Natural killer cell (primary cell): ENCODE data around the gene TRIP12. TPM values are rescaled to one million over a fixed set of nuclear protein-coding genes. Genes with fewer than 3 reads are reported as not detected.

Experiments used
- ATAC-seq, 3 donors: fragments of 150-1000 bp in 2 of 3; fragments of 200-7000 bp in 1 of 3; cut with Tn5 transposase; 1 replicate in 1 of 3; 2 replicates in 2 of 3; pipeline ENCODE4 v1.10.0; 2021; ENCODE audit warnings: mild to moderate bottlenecking in 2 of 3, moderate library complexity in 2 of 3
- DNase-seq, 2 donors: peaks; one replicate each; pipeline versions ENCODE4 v3.0.0 to v3.0.0-alpha.2; 2013 to 2021; ENCODE audit warnings: mixed read lengths in 1 of 2
- H3K27ac ChIP-seq: one replicate; pipeline ENCODE4 v1.5.1; 2013; ENCODE audit warnings: mild to moderate bottlenecking, low read length
- H3K27me3 ChIP-seq: one replicate; pipeline ENCODE4 v1.6.1; 2013; ENCODE audit warnings: low read length; ENCODE audit not compliant: control insufficient read depth, insufficient read depth
- H3K36me3 ChIP-seq: one replicate; pipeline ENCODE4 v1.6.1; 2013; ENCODE audit warnings: low read length; ENCODE audit not compliant: control insufficient read depth, insufficient read depth
- H3K4me1 ChIP-seq: one replicate; pipeline ENCODE4 v1.6.1; 2013; ENCODE audit warnings: low read length; ENCODE audit not compliant: control insufficient read depth, insufficient read depth
- H3K4me3 ChIP-seq: one replicate; pipeline ENCODE4 v1.5.1; 2013; ENCODE audit warnings: low read length
- H3K9me3 ChIP-seq: one replicate; pipeline ENCODE4 v1.6.1; 2013; ENCODE audit warnings: low read length; ENCODE audit not compliant: control insufficient read depth, insufficient read depth
- H3K27ac Mint-ChIP-seq, 2 donors: one replicate each; pipeline ENCODE4 v1.8.0; 2022; ENCODE audit warnings: mild to moderate bottlenecking in 2 of 2, mixed read lengths in 2 of 2, moderate library complexity in 1 of 2
- H3K27me3 Mint-ChIP-seq, 2 donors: one replicate each; pipeline ENCODE4 v1.8.0; 2022; ENCODE audit warnings: low read depth in 2 of 2, mixed read lengths in 2 of 2
- H3K36me3 Mint-ChIP-seq: one replicate; pipeline ENCODE4 v1.8.0; 2022; ENCODE audit warnings: mixed read lengths
- H3K4me1 Mint-ChIP-seq, 2 donors: one replicate each; pipeline ENCODE4 v1.8.0; 2022; ENCODE audit warnings: mixed read lengths in 2 of 2
- H3K4me3 Mint-ChIP-seq: one replicate; pipeline ENCODE4 v1.8.0; 2022; ENCODE audit warnings: mild to moderate bottlenecking, moderate library complexity, mixed read lengths
- H3K9me3 Mint-ChIP-seq, 2 donors: one replicate each; pipeline ENCODE4 v1.8.0; 2022; ENCODE audit warnings: mixed read lengths in 2 of 2
- CTCF ChIP-seq: fragments of 200-600 bp; IDR thresholded peaks from one replicate; pipeline ENCODE4 v1.8.0; 2022; ENCODE audit warnings: antibody characterized with exemption
- WGBS: methylation state at CpG from one replicate; pipeline ENCODE4 v1.1.7; 2013; ENCODE audit warnings: missing lambda C conversion rate; ENCODE audit not compliant: insufficient coverage; 5-methylcytosine and 5-hydroxymethylcytosine counted together
- intact Hi-C: fragments of 100-400 bp; cut with micrococcal nuclease; formaldehyde crosslinking; loops from one replicate; pipeline ENCODE4 v1.14.2; 2022
- total RNA-seq, 4 donors: library from RNA; stranded (reverse); fragments of 120-200 nt in 1 of 4; gene quantifications; one replicate each; pipeline versions ENCODE4 v1.2.3 to v1.2.4, GENCODE V29; 2013 to 2022

Gene TRIP12
- total RNA-seq, 3 donors from 2014 or later (not counting 1 experiment from before 2014, with no cell fraction given) = 295 to 351 (median 325) TPM

GRCh38 chr2:229775614-229776313 lies 146.0 kb downstream of the TRIP12 start:
- Mint-ChIP-seq H3K27me3 (no peaks in the 10 kb centered on the region), H3K9me3 (no peaks in the 10 kb centered on the region), H3K4me1 (peaks cover 39 to 48% of the 10 kb centered on the region in 2 donors), H3K27ac (peak overlapping the region; percentile 80 to 92), H3K36me3 (peaks cover 33% of the 10 kb centered on the region), H3K4me3 (peak overlapping the region; percentile 60)
- H3K4me3 ChIP-seq = no peak overlapping the region
- intact Hi-C loops = no loop called here
- H3K9me3 ChIP-seq = no peaks in the 10 kb centered on the region
- H3K4me1 ChIP-seq = peaks cover 3% of the 10 kb centered on the region
- DNase-seq (peak in 1 of 2 donors; percentile 23), ATAC-seq (peak; percentile 84 to 91 (median 88))
- peaks cover 82% of the 10 kb centered on the region for H3K36me3 ChIP-seq
- H3K27ac ChIP-seq = peak overlapping the region; percentile 53
- no peak for TF ChIP-seq CTCF
- 70% methylated on average over 2 of the region's 3 CpGs for WGBS
- no peaks in the 10 kb centered on the region for H3K27me3 ChIP-seq

- peaks cover 24 to 33% of the 10 kb centered on the region in 2 donors for H3K4me1 Mint-ChIP-seq
- H3K4me1 ChIP-seq = peaks cover 3% of the 10 kb centered on the region
- intact Hi-C loops = no loop called here
- H3K27me3 Mint-ChIP-seq = no peaks in the 10 kb centered on the region
- H3K36me3 Mint-ChIP-seq = peaks cover 30% of the 10 kb centered on the region
- no peak for TF ChIP-seq CTCF
- DNase-seq (no peak), ATAC-seq (no peak)
- H3K4me3 Mint-ChIP-seq = no peak overlapping the region
- no peak overlapping the region for H3K27ac ChIP-seq
- no CpG with 5 or more reads among the region's 1 CpG for WGBS
- H3K9me3 Mint-ChIP-seq = no peaks in the 10 kb centered on the region
- no peaks in the 10 kb centered on the region for H3K9me3 ChIP-seq
- no peaks in the 10 kb centered on the region for H3K27me3 ChIP-seq
- no peak overlapping the region for H3K4me3 ChIP-seq
- peak overlapping the region; percentile 5 to 92 for H3K27ac Mint-ChIP-seq
- peaks cover 70% of the 10 kb centered on the region for H3K36me3 ChIP-seq
Observed at GRCh38 chr2:229774237-229774636, 147.6 kb downstream of the TRIP12 start.

- H3K4me1 ChIP-seq = no peaks in the 10 kb centered on the region
- whole genome bisulfite sequencing = 95% methylated on average over 1 of the region's 1 CpG
- no peak for TF ChIP-seq CTCF
- no peak overlapping the region for H3K4me3 ChIP-seq
- Mint-ChIP-seq H3K9me3 (no peaks in the 10 kb centered on the region), H3K27me3 (no peaks in the 10 kb centered on the region), H3K27ac (peak overlapping the region; percentile 4 to 38), H3K4me1 (no peaks in the 10 kb centered on the region), H3K36me3 (peaks cover 53% of the 10 kb centered on the region), H3K4me3 (no peak overlapping the region)
- intact Hi-C loops = no loop called here
- H3K27me3 ChIP-seq = no peaks in the 10 kb centered on the region
- no peak for ATAC-seq
- no peak for DNase-seq
- no peaks in the 10 kb centered on the region for H3K9me3 ChIP-seq
- peaks cover 74% of the 10 kb centered on the region for H3K36me3 ChIP-seq
- H3K27ac ChIP-seq = no peak overlapping the region
Observed at GRCh38 chr2:229768235-229768634, 153.6 kb downstream of the TRIP12 start.

- Mint-ChIP-seq H3K36me3 (peaks cover 44% of the 10 kb centered on the region), H3K27me3 (no peaks in the 10 kb centered on the region), H3K27ac (no peak overlapping the region), H3K4me3 (no peak overlapping the region), H3K9me3 (no peaks in the 10 kb centered on the region), H3K4me1 (no peaks in the 10 kb centered on the region)
- intact Hi-C loops = no loop called here
- ATAC-seq (no peak), DNase-seq (no peak)
- no peak for TF ChIP-seq CTCF
- H3K36me3 ChIP-seq = peaks cover 50% of the 10 kb centered on the region
- no peaks in the 10 kb centered on the region for H3K4me1 ChIP-seq
- H3K9me3 ChIP-seq = no peaks in the 10 kb centered on the region
- H3K27me3 ChIP-seq = no peaks in the 10 kb centered on the region
- H3K4me3 ChIP-seq = no peak overlapping the region
- H3K27ac ChIP-seq = no peak overlapping the region
Observed at GRCh38 chr2:229765721-229766120, 156.1 kb downstream of the TRIP12 start.
